Measurements from ENCODE around the gene NUMB.

NUMB gene

DNA sequence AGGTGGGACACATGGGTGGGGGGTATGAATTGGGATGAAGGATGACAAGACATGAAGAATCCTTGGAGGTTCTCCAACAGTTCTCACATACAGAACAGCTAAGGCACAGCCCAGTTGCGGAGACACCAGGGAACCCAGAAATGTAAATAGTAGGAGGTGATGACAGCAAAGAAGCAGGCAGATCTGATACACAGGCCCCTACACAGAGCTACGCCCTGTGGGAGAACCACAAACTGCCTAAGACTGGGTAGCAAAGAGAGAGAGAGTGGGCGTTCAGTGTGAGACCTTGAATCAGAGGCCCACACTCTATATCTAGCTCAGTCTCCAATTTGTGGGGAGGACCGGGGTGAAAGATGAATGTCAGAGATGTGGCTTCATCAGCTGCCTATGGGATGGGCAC lies 9.5 kb upstream of the NUMB start:
- Histone ChIP-seq H4K8ac (ENCODE audit: low read depth, low read length) (no peak overlapping the region), H3K27ac (replicated peaks; ENCODE audit: low read length) (no peak overlapping the region), H3K79me1 (ENCODE audit: low read depth, low read length) (no peaks in the 10 kb centered on the region), H3K27me3 (ENCODE audit: control insufficient read depth in 3 of 3, insufficient read depth in 3 of 3, low read depth in 1 of 3, low read length in 3 of 3) (no peaks in the 10 kb centered on the region), H2BK15ac (ENCODE audit: low read length) (no peak overlapping the region), H2BK120ac (ENCODE audit: low read depth, low read length) (no peak overlapping the region), H3K14ac (ENCODE audit: low read length) (no peak overlapping the region), H3K4me2 (ENCODE audit: insufficient read depth, low read length, poor library complexity, severe bottlenecking) (no peak overlapping the region), H3K9ac (ENCODE audit: low read depth, low read length, poor library complexity) (no peak overlapping the region), H3K36me3 (replicated peaks in 1 of 2; ENCODE audit: control insufficient read depth in 2 of 2, insufficient read depth in 2 of 2, low read length in 2 of 2) (no peaks in the 10 kb centered on the region), H3K9me3 (replicated peaks in 1 of 2; ENCODE audit: control insufficient read depth in 2 of 2, insufficient read depth in 1 of 2, low read depth in 1 of 2, low read length in 2 of 2) (no peaks in the 10 kb centered on the region), H3K23ac (ENCODE audit: low read depth, low read length, poor library complexity) (no peak overlapping the region), H2BK12ac (ENCODE audit: low read length) (no peak overlapping the region), H4K91ac (ENCODE audit: low read depth, low read length, poor library complexity) (no peak overlapping the region), H2AFZ (ENCODE audit: low read length) (no peak overlapping the region), H3K18ac (ENCODE audit: low read length) (no peak overlapping the region), H3K4me3 (ENCODE audit: low read length in 2 of 2) (no peak overlapping the region), H3K4ac (ENCODE audit: low read length) (no peak overlapping the region), H3K4me1 (ENCODE audit: control insufficient read depth in 2 of 2, insufficient read depth in 1 of 2, low read depth in 1 of 2, low read length in 2 of 2) (peaks cover 0 to 3% of the 10 kb centered on the region in 2 donors), H2BK5ac (ENCODE audit: low read length) (no peak overlapping the region), H2AK5ac (ENCODE audit: low read depth, low read length) (no peak overlapping the region)
- DNase-seq (ENCODE audit: low spot score) = no peak
- no CpG with 5 or more reads among the region's 4 CpGs for WGBS, 2 donors (ENCODE audit: extremely low coverage in 2 of 2, insufficient read length in 2 of 2, insufficient replicate concordance in 1 of 2)

DNA sequence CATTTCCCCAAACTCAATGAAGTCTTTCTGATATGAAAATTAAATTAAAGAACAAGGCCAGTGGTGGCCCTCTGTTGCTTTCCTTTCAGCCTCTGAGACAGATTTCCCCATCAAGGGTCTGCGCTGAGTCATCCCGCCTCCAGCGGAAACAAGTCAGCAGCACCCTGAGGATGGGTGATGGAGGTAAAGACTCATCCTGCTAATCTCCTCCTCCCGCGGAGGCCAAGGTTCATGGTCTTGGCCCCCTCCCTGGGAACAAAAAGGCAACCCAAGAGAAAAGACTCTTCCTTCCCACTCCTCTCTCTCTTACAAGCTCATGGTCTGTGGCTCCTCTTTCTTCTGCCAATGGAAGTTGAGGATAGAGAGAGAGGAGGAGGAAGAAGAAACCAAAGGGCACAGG lies 9.0 kb upstream of the NUMB start:
- H3K79me1 ChIP-seq (ENCODE audit: low read depth, low read length) = no peaks in the 10 kb centered on the region
- H2AK5ac ChIP-seq (ENCODE audit: low read depth, low read length) = no peak overlapping the region

DNA sequence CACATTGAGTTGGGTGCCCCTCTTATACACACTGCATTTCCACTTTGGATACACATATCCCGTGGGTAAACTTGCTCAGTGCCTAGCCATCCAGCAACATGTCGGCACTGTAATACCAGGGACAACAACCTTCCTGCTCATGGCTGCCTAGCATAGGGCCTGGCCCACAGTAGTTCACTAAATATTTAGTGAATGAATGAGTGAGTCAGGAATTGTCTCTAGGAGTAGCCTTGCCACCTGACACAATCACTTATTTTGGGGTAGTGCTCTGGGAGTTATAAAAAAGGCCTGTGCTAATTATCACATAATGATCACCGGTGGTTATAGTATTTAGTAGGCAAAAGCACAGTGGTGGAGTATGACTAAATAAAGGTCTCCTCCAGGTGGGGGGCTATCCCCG lies 8.5 kb upstream of the NUMB start:
- H4K8ac ChIP-seq (ENCODE audit: low read depth, low read length) = no peak overlapping the region

More for the DNA sequence above, 9.0 kb upstream of the NUMB start:
- Histone ChIP-seq H4K91ac (ENCODE audit: low read depth, low read length, poor library complexity) (no peak overlapping the region), H3K4me1 (ENCODE audit: control insufficient read depth in 2 of 2, insufficient read depth in 1 of 2, low read depth in 1 of 2, low read length in 2 of 2) (peaks cover 0 to 3% of the 10 kb centered on the region in 2 donors), H2BK15ac (ENCODE audit: low read length) (no peak overlapping the region), H3K27ac (replicated peaks; ENCODE audit: low read length) (no peak overlapping the region), H3K36me3 (replicated peaks in 1 of 2; ENCODE audit: control insufficient read depth in 2 of 2, insufficient read depth in 2 of 2, low read length in 2 of 2) (no peaks in the 10 kb centered on the region), H3K9me3 (replicated peaks in 1 of 2; ENCODE audit: control insufficient read depth in 2 of 2, insufficient read depth in 1 of 2, low read depth in 1 of 2, low read length in 2 of 2) (no peaks in the 10 kb centered on the region), H3K4me3 (ENCODE audit: low read length in 2 of 2) (no peak overlapping the region), H2BK120ac (ENCODE audit: low read depth, low read length) (no peak overlapping the region), H3K18ac (ENCODE audit: low read length) (no peak overlapping the region), H3K14ac (ENCODE audit: low read length) (no peak overlapping the region), H3K23ac (ENCODE audit: low read depth, low read length, poor library complexity) (no peak overlapping the region), H3K4me2 (ENCODE audit: insufficient read depth, low read length, poor library complexity, severe bottlenecking) (no peak overlapping the region), H2BK12ac (ENCODE audit: low read length) (no peak overlapping the region), H3K4ac (ENCODE audit: low read length) (no peak overlapping the region), H2BK5ac (ENCODE audit: low read length) (no peak overlapping the region), H3K27me3 (ENCODE audit: control insufficient read depth in 3 of 3, insufficient read depth in 3 of 3, low read depth in 1 of 3, low read length in 3 of 3) (no peaks in the 10 kb centered on the region), H2AFZ (ENCODE audit: low read length) (no peak overlapping the region), H3K9ac (ENCODE audit: low read depth, low read length, poor library complexity) (no peak overlapping the region), H4K8ac (ENCODE audit: low read depth, low read length) (no peak overlapping the region)
- WGBS, 2 donors (ENCODE audit: extremely low coverage in 2 of 2, insufficient read length in 2 of 2, insufficient replicate concordance in 1 of 2) = no CpG with 5 or more reads among the region's 5 CpGs
- no peak for DNase-seq (ENCODE audit: low spot score)

DNA sequence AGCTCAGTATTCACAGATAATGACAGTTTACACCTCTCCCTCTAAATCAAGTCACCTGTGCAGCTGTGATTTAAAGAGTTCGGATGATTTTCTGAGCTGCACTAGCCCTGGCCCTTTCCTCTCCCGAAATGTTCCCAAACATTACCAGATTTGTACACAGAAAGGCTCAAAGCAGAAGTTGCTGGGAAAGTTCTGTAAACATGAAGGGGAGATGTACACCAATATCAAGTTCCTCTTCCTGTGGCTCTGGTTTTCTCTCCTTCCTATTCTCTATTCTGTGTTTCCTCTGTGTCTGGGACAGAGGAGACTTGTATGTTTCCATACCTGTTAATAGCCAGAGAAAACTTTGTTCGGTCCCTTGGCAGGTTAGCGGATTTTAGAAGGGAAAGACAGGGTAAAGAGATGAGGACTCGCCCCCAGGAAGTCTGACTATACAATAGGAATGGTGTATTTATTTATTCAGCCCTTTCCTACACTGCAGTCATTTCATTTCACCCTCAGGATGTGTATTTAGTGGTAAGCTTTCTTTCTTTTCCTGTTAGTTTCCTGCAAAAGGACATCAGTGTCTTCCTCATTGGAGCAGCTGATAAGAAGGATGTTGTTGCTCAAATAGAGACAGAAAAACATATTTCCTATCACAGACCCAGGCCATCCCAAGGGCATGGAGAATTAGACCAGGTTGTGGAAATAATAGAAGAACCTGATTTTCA lies 7.6 kb upstream of the NUMB start:
- Histone ChIP-seq H2BK120ac (ENCODE audit: low read depth, low read length) (no peak overlapping the region), H3K27ac (replicated peaks; ENCODE audit: low read length) (no peak overlapping the region), H3K4me2 (ENCODE audit: insufficient read depth, low read length, poor library complexity, severe bottlenecking) (no peak overlapping the region), H3K4ac (ENCODE audit: low read length) (no peak overlapping the region), H3K4me3 (ENCODE audit: low read length in 2 of 2) (no peak overlapping the region), H2BK12ac (ENCODE audit: low read length) (no peak overlapping the region), H3K23ac (ENCODE audit: low read depth, low read length, poor library complexity) (no peak overlapping the region), H2BK5ac (ENCODE audit: low read length) (no peak overlapping the region), H3K9ac (ENCODE audit: low read depth, low read length, poor library complexity) (no peak overlapping the region), H3K4me1 (ENCODE audit: control insufficient read depth in 2 of 2, insufficient read depth in 1 of 2, low read depth in 1 of 2, low read length in 2 of 2) (peaks cover 3% of the 10 kb centered on the region in 2 donors), H3K18ac (ENCODE audit: low read length) (no peak overlapping the region), H3K9me3 (replicated peaks in 1 of 2; ENCODE audit: control insufficient read depth in 2 of 2, insufficient read depth in 1 of 2, low read depth in 1 of 2, low read length in 2 of 2) (no peaks in the 10 kb centered on the region), H2AK5ac (ENCODE audit: low read depth, low read length) (no peak overlapping the region), H3K14ac (ENCODE audit: low read length) (no peak overlapping the region), H3K36me3 (replicated peaks in 1 of 2; ENCODE audit: control insufficient read depth in 2 of 2, insufficient read depth in 2 of 2, low read length in 2 of 2) (no peaks in the 10 kb centered on the region), H4K91ac (ENCODE audit: low read depth, low read length, poor library complexity) (no peak overlapping the region), H3K79me1 (ENCODE audit: low read depth, low read length) (no peaks in the 10 kb centered on the region), H2AFZ (ENCODE audit: low read length) (peak overlapping the region; percentile 31), H4K8ac (ENCODE audit: low read depth, low read length) (no peak overlapping the region), H3K27me3 (ENCODE audit: control insufficient read depth in 3 of 3, insufficient read depth in 3 of 3, low read depth in 1 of 3, low read length in 3 of 3) (no peaks in the 10 kb centered on the region), H2BK15ac (ENCODE audit: low read length) (no peak overlapping the region)
- whole genome bisulfite sequencing, 2 donors (ENCODE audit: extremely low coverage in 2 of 2, insufficient read length in 2 of 2, insufficient replicate concordance in 1 of 2) = no CpG with 5 or more reads among the region's 5 CpGs
- no peak for DNase-seq (ENCODE audit: low spot score)

More for the DNA sequence above, 8.5 kb upstream of the NUMB start:
- no peak for DNase-seq (ENCODE audit: low spot score)
- no peak overlapping the region for H3K4me2 ChIP-seq (ENCODE audit: insufficient read depth, low read length, poor library complexity, severe bottlenecking)
- H3K18ac ChIP-seq (ENCODE audit: low read length) = no peak overlapping the region
- H3K4me3 ChIP-seq (ENCODE audit: low read length in 2 of 2) = no peak overlapping the region
- no peaks in the 10 kb centered on the region for H3K9me3 ChIP-seq (replicated peaks in 1 of 2; ENCODE audit: control insufficient read depth in 2 of 2, insufficient read depth in 1 of 2, low read depth in 1 of 2, low read length in 2 of 2)
- H2BK120ac ChIP-seq (ENCODE audit: low read depth, low read length) = no peak overlapping the region
- H3K9ac ChIP-seq (ENCODE audit: low read depth, low read length, poor library complexity) = no peak overlapping the region
- no peaks in the 10 kb centered on the region for H3K27me3 ChIP-seq (ENCODE audit: control insufficient read depth in 3 of 3, insufficient read depth in 3 of 3, low read depth in 1 of 3, low read length in 3 of 3)
- H3K4me1 ChIP-seq (ENCODE audit: control insufficient read depth in 2 of 2, insufficient read depth in 1 of 2, low read depth in 1 of 2, low read length in 2 of 2) = peaks cover 3% of the 10 kb centered on the region in 2 donors
- no peak overlapping the region for H2AK5ac ChIP-seq (ENCODE audit: low read depth, low read length)
- no peaks in the 10 kb centered on the region for H3K36me3 ChIP-seq (replicated peaks in 1 of 2; ENCODE audit: control insufficient read depth in 2 of 2, insufficient read depth in 2 of 2, low read length in 2 of 2)
- no peak overlapping the region for H3K27ac ChIP-seq (replicated peaks; ENCODE audit: low read length)
- WGBS, 2 donors (ENCODE audit: extremely low coverage in 2 of 2, insufficient read length in 2 of 2, insufficient replicate concordance in 1 of 2) = no CpG with 5 or more reads among the region's 4 CpGs
- no peaks in the 10 kb centered on the region for H3K79me1 ChIP-seq (ENCODE audit: low read depth, low read length)
- no peak overlapping the region for H2BK15ac ChIP-seq (ENCODE audit: low read length)
- H2BK12ac ChIP-seq (ENCODE audit: low read length) = no peak overlapping the region
- no peak overlapping the region for H2AFZ ChIP-seq (ENCODE audit: low read length)
- H3K4ac ChIP-seq (ENCODE audit: low read length) = no peak overlapping the region
- H2BK5ac ChIP-seq (ENCODE audit: low read length) = no peak overlapping the region
- no peak overlapping the region for H3K23ac ChIP-seq (ENCODE audit: low read depth, low read length, poor library complexity)
- H3K14ac ChIP-seq (ENCODE audit: low read length) = no peak overlapping the region
- H4K91ac ChIP-seq (ENCODE audit: low read depth, low read length, poor library complexity) = no peak overlapping the region

All from neuronal stem cell (in vitro differentiated cells).